Measurements from ENCODE around the gene DGKH.

GRCh38 chr13:42247883-42248282 is 199.4 kb downstream of the DGKH start:
- TF ChIP-seq, protein P1, sequence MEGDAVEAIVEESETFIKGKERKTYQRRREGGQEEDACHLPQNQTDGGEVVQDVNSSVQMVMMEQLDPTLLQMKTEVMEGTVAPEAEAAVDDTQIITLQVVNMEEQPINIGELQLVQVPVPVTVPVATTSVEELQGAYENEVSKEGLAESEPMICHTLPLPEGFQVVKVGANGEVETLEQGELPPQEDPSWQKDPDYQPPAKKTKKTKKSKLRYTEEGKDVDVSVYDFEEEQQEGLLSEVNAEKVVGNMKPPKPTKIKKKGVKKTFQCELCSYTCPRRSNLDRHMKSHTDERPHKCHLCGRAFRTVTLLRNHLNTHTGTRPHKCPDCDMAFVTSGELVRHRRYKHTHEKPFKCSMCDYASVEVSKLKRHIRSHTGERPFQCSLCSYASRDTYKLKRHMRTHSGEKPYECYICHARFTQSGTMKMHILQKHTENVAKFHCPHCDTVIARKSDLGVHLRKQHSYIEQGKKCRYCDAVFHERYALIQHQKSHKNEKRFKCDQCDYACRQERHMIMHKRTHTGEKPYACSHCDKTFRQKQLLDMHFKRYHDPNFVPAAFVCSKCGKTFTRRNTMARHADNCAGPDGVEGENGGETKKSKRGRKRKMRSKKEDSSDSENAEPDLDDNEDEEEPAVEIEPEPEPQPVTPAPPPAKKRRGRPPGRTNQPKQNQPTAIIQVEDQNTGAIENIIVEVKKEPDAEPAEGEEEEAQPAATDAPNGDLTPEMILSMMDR (IDR thresholded peaks at IDR 0.05; ENCODE audit: low read length): no peak
- TF ChIP-seq EZH2 (optimal IDR thresholded peaks at IDR 0.05; ENCODE audit: low read depth, low read length) (no peak), EZH2phosphoT487 (IDR thresholded peaks at IDR 0.05; ENCODE audit: low read length) (no peak)
